ENCODE results near the gene SPRYD3. TPM values are rescaled to one million over a fixed set of nuclear protein-coding genes. Genes with fewer than 3 reads are reported as not detected.

The SPRYD3 gene
- total RNA-seq, 1 experiment from 2014 or later = 47.5 TPM

DNA sequence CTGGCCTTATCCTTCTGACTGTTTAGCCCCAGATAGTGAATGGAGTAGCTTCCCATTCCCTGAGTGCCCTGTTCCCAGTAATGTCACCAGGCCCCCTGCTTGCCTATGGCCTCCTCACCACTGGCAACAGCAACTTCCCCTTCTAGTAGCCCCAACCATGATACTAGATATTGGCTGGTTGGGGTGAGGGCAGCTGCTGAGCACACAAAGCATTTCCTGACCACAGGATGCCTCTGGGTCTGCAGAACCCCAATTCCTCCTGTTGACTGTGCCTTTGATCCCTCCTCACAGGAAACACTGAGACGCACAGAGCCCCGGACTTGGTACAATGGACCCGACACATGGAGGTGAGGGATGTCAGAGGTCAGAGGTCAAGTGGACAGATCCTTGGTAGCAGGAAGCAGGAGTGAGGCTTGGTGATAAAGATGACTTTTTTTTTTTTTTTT is 24.7 kb upstream of the SPRYD3 start:
- Histone ChIP-seq H3K27ac (ENCODE audit: low read depth, low read length) (no peak overlapping the region), H2AFZ (ENCODE audit: low read depth, low read length, poor library complexity, severe bottlenecking) (no peak overlapping the region), H3K79me2 (ENCODE audit: insufficient read depth, low read length) (no peaks in the 10 kb centered on the region), H3K36me3 (ENCODE audit: control insufficient read depth in 1 of 2, insufficient read depth in 2 of 2, low read length in 2 of 2) (no peaks in the 10 kb centered on the region), H3K4me2 (ENCODE audit: low read length) (no peak overlapping the region), H3K9ac (ENCODE audit: low read length) (no peak overlapping the region), H4K20me1 (ENCODE audit: insufficient read depth) (no peaks in the 10 kb centered on the region), H3K9me2 (ENCODE audit: insufficient read depth) (no peaks in the 10 kb centered on the region), H3K27me3 (ENCODE audit: insufficient read depth, low read length) (no peaks in the 10 kb centered on the region), H3K4me3 (replicated peaks in 1 of 2; ENCODE audit: low read depth in 1 of 2, low read length in 2 of 2) (no peak overlapping the region), H3K9me3 (ENCODE audit: control insufficient read depth in 1 of 2, insufficient read depth in 1 of 2, low read depth in 1 of 2, low read length in 2 of 2) (no peaks in the 10 kb centered on the region), H3K4me1 (ENCODE audit: control insufficient read depth in 1 of 2, insufficient read depth in 2 of 2, low read length in 2 of 2) (peaks cover 15 to 29% of the 10 kb centered on the region in 2 experiments)
- ChIA-PET CTCF (no interaction called here), RAD21 (ENCODE audit: low non-redundant PET in 1 of 2, low total read pairs in 2 of 2, uncharacterized antibody in 2 of 2, unreplicated experiment in 2 of 2) (interaction anchor here in 1 of 2 experiments (1.6 kb wide), 1 partner anchor 38 kb away, joined by 4 read pairs; no protein-coding TSS in a partner anchor), POLR2A (no interaction called here)
- DNase-seq (ENCODE audit: low read depth, low spot score) (no peak), ATAC-seq (no peak)
- no TSS peak for BruUV-seq (replicated peaks)
- TF ChIP-seq CBX3 (IDR thresholded peaks at IDR 0.05; ENCODE audit: low read depth) (no peak), ATF3 (IDR thresholded peaks at IDR 0.05) (no peak), SP1 (IDR thresholded peaks at IDR 0.05; ENCODE audit: low read depth) (no peak), JUND (IDR thresholded peaks at IDR 0.05) (no peak)
- intact Hi-C loops (cut with micrococcal nuclease) = no loop called here

DNA sequence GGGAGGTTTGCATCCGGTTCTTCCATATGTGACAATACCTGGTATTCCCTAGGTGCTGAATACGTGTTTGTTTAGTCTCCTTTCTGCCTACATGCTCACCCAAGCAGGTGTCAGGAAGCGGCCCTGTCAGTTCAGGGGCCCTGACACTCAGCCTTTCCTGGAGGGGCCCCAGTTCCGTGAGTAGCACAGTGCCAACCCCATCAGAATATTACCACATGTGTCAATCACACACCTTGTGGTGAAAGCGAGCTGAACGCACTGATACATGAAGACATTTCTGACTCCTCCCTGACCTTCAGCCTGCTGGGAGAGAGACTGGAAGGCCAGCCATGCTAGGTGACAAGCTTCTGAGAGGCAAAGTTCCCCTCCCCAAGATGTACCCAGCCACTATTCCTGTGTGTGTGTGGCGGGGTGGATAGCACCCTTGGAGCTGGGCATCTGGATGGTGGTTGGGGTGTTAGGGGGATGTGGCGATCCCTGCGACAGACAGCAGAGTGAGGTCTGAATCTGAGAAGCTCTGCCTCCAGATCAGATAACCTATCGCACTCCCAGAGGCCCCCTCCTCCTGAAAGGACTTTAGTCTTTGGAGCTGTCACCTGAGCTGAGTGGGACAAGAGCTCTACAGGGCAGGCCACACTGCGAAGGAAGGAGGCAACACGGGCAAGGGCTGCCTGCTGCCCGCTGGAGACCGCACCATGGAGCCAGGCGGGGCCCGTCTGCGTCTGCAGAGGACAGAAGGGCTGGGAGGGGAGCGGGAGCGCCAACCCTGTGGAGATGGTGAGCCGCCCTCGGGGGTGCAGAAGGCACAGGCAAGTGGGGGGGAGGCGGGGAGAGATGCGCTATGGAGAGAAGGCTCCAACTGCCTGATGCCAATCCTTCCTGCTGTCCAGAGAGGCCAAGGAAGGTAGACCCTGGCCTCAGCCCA is 24.0 kb upstream of the SPRYD3 start, which contains the start of gene SOAT2:
SOAT2 (plus strand) TSS at position 604 of the 925 bp plus-strand sequence; CDS start at position 696, 92 bp downstream.
- no peaks in the 10 kb centered on the region for H3K79me2 ChIP-seq (ENCODE audit: insufficient read depth, low read length)
- no peak within 1 kb of the TSS for H3K4me2 ChIP-seq (ENCODE audit: low read length)
- H3K9me3 ChIP-seq (ENCODE audit: control insufficient read depth in 1 of 2, insufficient read depth in 1 of 2, low read depth in 1 of 2, low read length in 2 of 2) = no peaks in the 10 kb centered on the region
- no peak within 1 kb of the TSS for H3K27ac ChIP-seq (ENCODE audit: low read depth, low read length)
- ATAC-seq (no peak), DNase-seq (ENCODE audit: low read depth, low spot score) (no peak)
- H3K4me1 ChIP-seq (ENCODE audit: control insufficient read depth in 1 of 2, insufficient read depth in 2 of 2, low read length in 2 of 2) = peaks cover 19 to 37% of the 10 kb centered on the region in 2 experiments
- H4K20me1 ChIP-seq (ENCODE audit: insufficient read depth) = no peaks in the 10 kb centered on the region
- RAD21 ChIA-PET (ENCODE audit: low non-redundant PET in 1 of 2, low total read pairs in 2 of 2, uncharacterized antibody in 2 of 2, unreplicated experiment in 2 of 2) = interaction anchor here (1.1 to 1.6 kb wide), 2 partner anchors 37 kb away, joined by 4 to 5 read pairs; no protein-coding TSS in a partner anchor
- H3K9me2 ChIP-seq (ENCODE audit: insufficient read depth) = no peaks in the 10 kb centered on the region
- intact Hi-C loops (cut with micrococcal nuclease) = no loop called here
- no peak within 1 kb of the TSS for H2AFZ ChIP-seq (ENCODE audit: low read depth, low read length, poor library complexity, severe bottlenecking)
- no peak within 1 kb of the TSS for H3K9ac ChIP-seq (ENCODE audit: low read length)
- no peaks in the 10 kb centered on the region for H3K27me3 ChIP-seq (ENCODE audit: insufficient read depth, low read length)
- POLR2A ChIA-PET = interaction anchor here (0.8 kb wide), 3 partner anchors 24 to 97 kb away, joined by 3 to 4 read pairs (median 3); partner anchors contain the start of genes EIF4B and SPRYD3
- H3K4me3 ChIP-seq (replicated peaks in 1 of 2; ENCODE audit: low read depth in 1 of 2, low read length in 2 of 2) = no peak within 1 kb of the TSS
- H3K36me3 ChIP-seq (ENCODE audit: control insufficient read depth in 1 of 2, insufficient read depth in 2 of 2, low read length in 2 of 2) = no peaks in the 10 kb centered on the region
- CTCF ChIA-PET = interaction anchor here (1.0 to 2.8 kb wide), 4 partner anchors 24 to 56 kb away, joined by 3 to 12 read pairs (median 4); partner anchors contain the start of gene SPRYD3
- BruUV-seq (replicated peaks) = no TSS peak
- no peak for TF ChIP-seq EZH2 (IDR thresholded peaks at IDR 0.05)
- TF ChIP-seq SRF (IDR thresholded peaks at IDR 0.05; ENCODE audit: low read depth) = no peak
- TF ChIP-seq ELF1 (IDR thresholded peaks at IDR 0.05; ENCODE audit: borderline replicate concordance, low read depth) = no peak
- TF ChIP-seq ATF3 (IDR thresholded peaks at IDR 0.05) = no peak
- no peak for TF ChIP-seq ZFX (IDR thresholded peaks at IDR 0.05)
- TF ChIP-seq EGR1 (IDR thresholded peaks at IDR 0.05; ENCODE audit: low read depth) = no peak
- TF ChIP-seq YY1 (IDR thresholded peaks at IDR 0.05; ENCODE audit: extremely low read depth, insufficient replicate concordance, low read depth, low read length) = no peak
- no peak for TF ChIP-seq SP1 (IDR thresholded peaks at IDR 0.05; ENCODE audit: low read depth)
- no peak for TF ChIP-seq ZNF274 (IDR thresholded peaks at IDR 0.05; ENCODE audit: low read depth, low read length)
- TF ChIP-seq, protein P1, sequence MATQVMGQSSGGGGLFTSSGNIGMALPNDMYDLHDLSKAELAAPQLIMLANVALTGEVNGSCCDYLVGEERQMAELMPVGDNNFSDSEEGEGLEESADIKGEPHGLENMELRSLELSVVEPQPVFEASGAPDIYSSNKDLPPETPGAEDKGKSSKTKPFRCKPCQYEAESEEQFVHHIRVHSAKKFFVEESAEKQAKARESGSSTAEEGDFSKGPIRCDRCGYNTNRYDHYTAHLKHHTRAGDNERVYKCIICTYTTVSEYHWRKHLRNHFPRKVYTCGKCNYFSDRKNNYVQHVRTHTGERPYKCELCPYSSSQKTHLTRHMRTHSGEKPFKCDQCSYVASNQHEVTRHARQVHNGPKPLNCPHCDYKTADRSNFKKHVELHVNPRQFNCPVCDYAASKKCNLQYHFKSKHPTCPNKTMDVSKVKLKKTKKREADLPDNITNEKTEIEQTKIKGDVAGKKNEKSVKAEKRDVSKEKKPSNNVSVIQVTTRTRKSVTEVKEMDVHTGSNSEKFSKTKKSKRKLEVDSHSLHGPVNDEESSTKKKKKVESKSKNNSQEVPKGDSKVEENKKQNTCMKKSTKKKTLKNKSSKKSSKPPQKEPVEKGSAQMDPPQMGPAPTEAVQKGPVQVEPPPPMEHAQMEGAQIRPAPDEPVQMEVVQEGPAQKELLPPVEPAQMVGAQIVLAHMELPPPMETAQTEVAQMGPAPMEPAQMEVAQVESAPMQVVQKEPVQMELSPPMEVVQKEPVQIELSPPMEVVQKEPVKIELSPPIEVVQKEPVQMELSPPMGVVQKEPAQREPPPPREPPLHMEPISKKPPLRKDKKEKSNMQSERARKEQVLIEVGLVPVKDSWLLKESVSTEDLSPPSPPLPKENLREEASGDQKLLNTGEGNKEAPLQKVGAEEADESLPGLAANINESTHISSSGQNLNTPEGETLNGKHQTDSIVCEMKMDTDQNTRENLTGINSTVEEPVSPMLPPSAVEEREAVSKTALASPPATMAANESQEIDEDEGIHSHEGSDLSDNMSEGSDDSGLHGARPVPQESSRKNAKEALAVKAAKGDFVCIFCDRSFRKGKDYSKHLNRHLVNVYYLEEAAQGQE (IDR thresholded peaks at IDR 0.05; ENCODE audit: low read depth) = no peak
- no peak for TF ChIP-seq MAX (IDR thresholded peaks at IDR 0.05)
